Osteoblast (primary cell): ENCODE results near the gene CUZD1. TPM values are rescaled to one million over a fixed set of nuclear protein-coding genes. Genes with fewer than 3 reads are reported as not detected.

Experiments
- DNase-seq: peaks from one replicate; pipeline ENCODE4 v3.0.0; 2011; ENCODE audit warnings: low spot score, mixed read lengths; ENCODE audit not compliant: insufficient read length; ENCODE audit errors: missing footprints
- H2AFZ ChIP-seq: 2 replicates; pipeline ENCODE4 v1.6.0; 2011; ENCODE audit warnings: mild to moderate bottlenecking, low read length
- H3K27ac ChIP-seq: 2 replicates; pipeline ENCODE4 v1.5.1; 2011; ENCODE audit warnings: mild to moderate bottlenecking, low read depth, low read length, moderate library complexity
- H3K27me3 ChIP-seq: 2 replicates; pipeline ENCODE4 v1.6.0; 2012; ENCODE audit warnings: mild to moderate bottlenecking, control low read depth, inconsistent platforms, low read length, moderate library complexity; ENCODE audit not compliant: insufficient read depth
- H3K36me3 ChIP-seq: 2 replicates; pipeline ENCODE4 v1.5.1; 2011; ENCODE audit warnings: mild to moderate bottlenecking, low read length, control low read depth, moderate library complexity; ENCODE audit not compliant: insufficient read depth
- H3K4me1 ChIP-seq: 2 replicates; pipeline ENCODE4 v1.5.1; 2011; ENCODE audit warnings: mild to moderate bottlenecking, low read length, control low read depth, moderate library complexity; ENCODE audit not compliant: insufficient read depth
- H3K4me2 ChIP-seq: 2 replicates; pipeline ENCODE4 v1.6.0; 2011; ENCODE audit warnings: mild to moderate bottlenecking, low read length; ENCODE audit not compliant: insufficient read depth
- H3K4me3 ChIP-seq: fragments of 200-600 bp; sonication (generic); 3 replicates; pipeline ENCODE4 v1.5.1; 2012; ENCODE audit warnings: mild to moderate bottlenecking, low read length, inconsistent platforms; ENCODE audit not compliant: insufficient read depth
- H3K79me2 ChIP-seq: 2 replicates; pipeline ENCODE4 v1.6.0; 2012; ENCODE audit warnings: mild to moderate bottlenecking, low read length, control low read depth, inconsistent platforms; ENCODE audit not compliant: insufficient read depth
- H3K9me3 ChIP-seq: 2 replicates; pipeline ENCODE4 v1.5.1; 2011; ENCODE audit warnings: low read depth, low read length, control low read depth
- H4K20me1 ChIP-seq: 2 replicates; pipeline ENCODE4 v1.6.0; 2012; ENCODE audit warnings: mild to moderate bottlenecking, low read length, control low read depth; ENCODE audit not compliant: insufficient read depth
- CTCF ChIP-seq: IDR thresholded peaks from 2 replicates; pipeline ENCODE4 v1.5.1; 2011; ENCODE audit warnings: mild to moderate bottlenecking, low read depth, low read length, moderate library complexity; ENCODE audit errors: extremely low read depth
- total RNA-seq: library from RNA; depleted of rRNA; stranded (reverse); fragments of >200 nt; gene quantifications from 2 replicates; pipeline ENCODE4 v1.2.3, GENCODE V29; 2012

Gene CUZD1
- total RNA-seq, 1 donor = 0.36 TPM

- Histone ChIP-seq H3K27me3 (no peaks in the 10 kb centered on the region), H2AFZ (no peak overlapping the region), H3K79me2 (peaks cover 21% of the 10 kb centered on the region), H3K4me3 (peak overlapping the region; percentile 53), H3K9me3 (no peaks in the 10 kb centered on the region), H3K36me3 (peaks cover under 1% of the 10 kb centered on the region), H3K27ac (peak overlapping the region; percentile 94), H3K4me2 (peak overlapping the region; percentile 77), H3K4me1 (peaks cover 72% of the 10 kb centered on the region), H4K20me1 (no peaks in the 10 kb centered on the region)
- DNase-seq = no peak
- TF ChIP-seq CTCF = no peak
Measured at GRCh38 chr10:122853665-122854313, 8.1 kb upstream of the CUZD1 start.

GRCh38 chr10:122852261-122852660, 6.6 kb upstream of the CUZD1 start:
- Histone ChIP-seq H4K20me1 (no peaks in the 10 kb centered on the region), H3K36me3 (peaks cover 8% of the 10 kb centered on the region), H3K79me2 (peaks cover 11% of the 10 kb centered on the region), H3K4me3 (no peak overlapping the region), H3K4me2 (no peak overlapping the region), H2AFZ (no peak overlapping the region), H3K27ac (peak overlapping the region; percentile 69), H3K27me3 (no peaks in the 10 kb centered on the region), H3K9me3 (no peaks in the 10 kb centered on the region), H3K4me1 (peaks cover 71% of the 10 kb centered on the region)
- no peak for TF ChIP-seq CTCF
- DNase-seq = no peak

- no peak for TF ChIP-seq CTCF
- H3K27me3 ChIP-seq = no peaks in the 10 kb centered on the region
- H3K36me3 ChIP-seq = peaks cover 8% of the 10 kb centered on the region
- H4K20me1 ChIP-seq = no peaks in the 10 kb centered on the region
- H3K4me2 ChIP-seq = peak overlapping the region; percentile 4
- H3K4me1 ChIP-seq = peaks cover 58% of the 10 kb centered on the region
- peak; percentile 58 for DNase-seq
- peaks cover 1% of the 10 kb centered on the region for H3K79me2 ChIP-seq
- H2AFZ ChIP-seq = no peak overlapping the region
- H3K27ac ChIP-seq = peak overlapping the region; percentile 69
- H3K9me3 ChIP-seq = no peaks in the 10 kb centered on the region
- H3K4me3 ChIP-seq = no peak overlapping the region
Measured at GRCh38 chr10:122850705-122851640, 5.3 kb upstream of the CUZD1 start.
